GM21526 (cell line): ENCODE measurements around the gene SLC16A8.
"Not testable (repeated sequence)": the region's sequence is repeated elsewhere in the genome, so short reads cannot be mapped to it uniquely, and the experiment has no call there.

ENCODE experiments used
- ATAC-seq: cut with Tn5 transposase; IDR thresholded peaks from one replicate; pipeline ENCODE4 v1.9.1; 2021; ENCODE audit warnings: moderate library complexity; ENCODE audit not compliant: unreplicated experiment, low FRiP score

SLC16A8 gene

GRCh38 chr22:38083931-38084631 is at the start of gene SLC16A8:
Gene SLC16A8 (minus strand): TSS chr22:38084184. CDS start chr22:38082873, 1,311 bp downstream.
- no peak for ATAC-seq

GRCh38 chr22:38133331-38133730 is 49.3 kb upstream of the SLC16A8 start:
- ATAC-seq = no peak

- no peak for ATAC-seq
Observed at GRCh38 chr22:38132794-38133193, 48.8 kb upstream of the SLC16A8 start.

GRCh38 chr22:38132136-38132535 is 48.2 kb upstream of the SLC16A8 start:
- no peak for ATAC-seq

GRCh38 chr22:38131399-38131798 is 47.4 kb upstream of the SLC16A8 start:
- ATAC-seq = no peak

GRCh38 chr22:38129856-38130255 is 45.9 kb upstream of the SLC16A8 start:
- no peak for ATAC-seq

GRCh38 chr22:38129021-38129420 is 45.0 kb upstream of the SLC16A8 start:
- ATAC-seq = no peak

- ATAC-seq = no peak
Observed at GRCh38 chr22:38127869-38128268, 43.9 kb upstream of the SLC16A8 start.

GRCh38 chr22:38126928-38127668 is 43.1 kb upstream of the SLC16A8 start:
- no peak for ATAC-seq

- ATAC-seq = no peak
Observed at GRCh38 chr22:38125751-38126201, 41.8 kb upstream of the SLC16A8 start.

GRCh38 chr22:38125038-38125610 is 41.1 kb upstream of the SLC16A8 start:
- no peak for ATAC-seq

- ATAC-seq = no peak
Observed at GRCh38 chr22:38124236-38124974, 40.4 kb upstream of the SLC16A8 start.

GRCh38 chr22:38122616-38123015 is 38.6 kb upstream of the SLC16A8 start:
- no peak for ATAC-seq

GRCh38 chr22:38120359-38121110 is 36.6 kb upstream of the SLC16A8 start:
- no peak for ATAC-seq

GRCh38 chr22:38118747-38119146 is 34.8 kb upstream of the SLC16A8 start:
- not testable (repeated sequence) for ATAC-seq

GRCh38 chr22:38118182-38118581 is 34.2 kb upstream of the SLC16A8 start:
- ATAC-seq = no peak

GRCh38 chr22:38117556-38117955 is 33.6 kb upstream of the SLC16A8 start:
- ATAC-seq = not testable (repeated sequence)

GRCh38 chr22:38115423-38116205 is 31.6 kb upstream of the SLC16A8 start:
- ATAC-seq = no peak
